Neuronal stem cell (in vitro differentiated cells): ENCODE measurements around the gene ZNF670.

Experiments used
- DNase-seq: peaks from one replicate; pipeline ENCODE4 v3.0.0-alpha.2; 2013; ENCODE audit warnings: low spot score
- H2AFZ ChIP-seq: one replicate; pipeline ENCODE4 v1.6.1; 2013; ENCODE audit warnings: mild to moderate bottlenecking, low read length, inconsistent platforms
- H2AK5ac ChIP-seq: 2 replicates; pipeline ENCODE4 v1.6.1; 2013; ENCODE audit warnings: low read depth, mild to moderate bottlenecking, inconsistent platforms, low read length, moderate library complexity, mixed read lengths
- H2BK120ac ChIP-seq: 2 replicates; pipeline ENCODE4 v1.6.1; 2013; ENCODE audit warnings: low read depth, mild to moderate bottlenecking, inconsistent platforms, low read length, moderate library complexity, mixed read lengths
- H2BK12ac ChIP-seq: one replicate; pipeline ENCODE4 v1.6.1; 2013; ENCODE audit warnings: low read length, inconsistent platforms
- H2BK15ac ChIP-seq: 2 replicates; pipeline ENCODE4 v1.6.1; 2013; ENCODE audit warnings: mild to moderate bottlenecking, low read length, inconsistent platforms, mixed read lengths
- H2BK5ac ChIP-seq: one replicate; pipeline ENCODE4 v1.6.1; 2013; ENCODE audit warnings: inconsistent platforms, mild to moderate bottlenecking, low read length, moderate library complexity
- H3K14ac ChIP-seq: one replicate; pipeline ENCODE4 v1.6.1; 2013; ENCODE audit warnings: low read length, inconsistent platforms
- H3K18ac ChIP-seq: 2 replicates; pipeline ENCODE4 v1.6.1; 2013; ENCODE audit warnings: low read length, inconsistent platforms
- H3K23ac ChIP-seq: 2 replicates; pipeline ENCODE4 v1.6.1; 2013; ENCODE audit warnings: low read depth, mild to moderate bottlenecking, mixed read lengths, low read length, inconsistent platforms; ENCODE audit not compliant: poor library complexity
- H3K27ac ChIP-seq: replicated peaks from 3 replicates; pipeline ENCODE4 v1.5.1; 2013; ENCODE audit warnings: low read length, inconsistent platforms
- H3K27me3 ChIP-seq, 3 experiments: 2 replicates each; pipeline ENCODE4 v1.6.1; 2013; ENCODE audit warnings: low read length in 3 of 3, mild to moderate bottlenecking in 2 of 3, inconsistent platforms in 1 of 3, low read depth in 1 of 3, mixed read lengths in 1 of 3, moderate library complexity in 1 of 3; ENCODE audit not compliant: control insufficient read depth in 3 of 3, insufficient read depth in 3 of 3
- H3K36me3 ChIP-seq, 2 donors: replicated peaks in 1 of 2; 2 replicates each; pipeline ENCODE4 v1.6.1; 2013; ENCODE audit warnings: low read length in 2 of 2; ENCODE audit not compliant: control insufficient read depth in 2 of 2, insufficient read depth in 2 of 2
- H3K4ac ChIP-seq: 2 replicates; pipeline ENCODE4 v1.6.1; 2013; ENCODE audit warnings: inconsistent platforms, mild to moderate bottlenecking, low read length, moderate library complexity
- H3K4me1 ChIP-seq, 2 donors: 1 replicate in 1 of 2; 2 replicates in 1 of 2; pipeline ENCODE4 v1.6.1; 2013; ENCODE audit warnings: low read length in 2 of 2, low read depth in 1 of 2; ENCODE audit not compliant: control insufficient read depth in 2 of 2, insufficient read depth in 1 of 2
- H3K4me2 ChIP-seq: one replicate; pipeline ENCODE4 v1.6.1; 2013; ENCODE audit warnings: mild to moderate bottlenecking, low read length, inconsistent platforms; ENCODE audit not compliant: insufficient read depth, poor library complexity, severe bottlenecking
- H3K4me3 ChIP-seq, 2 donors: 2 replicates each; pipeline ENCODE4 v1.5.1; 2013; ENCODE audit warnings: low read length in 2 of 2, mild to moderate bottlenecking in 2 of 2, inconsistent platforms in 1 of 2, moderate library complexity in 1 of 2
- H3K79me1 ChIP-seq: one replicate; pipeline ENCODE4 v1.6.1; 2013; ENCODE audit warnings: low read depth, mild to moderate bottlenecking, inconsistent platforms, low read length, moderate library complexity
- H3K9ac ChIP-seq: one replicate; pipeline ENCODE4 v1.6.1; 2013; ENCODE audit warnings: mild to moderate bottlenecking, low read depth, low read length, inconsistent platforms; ENCODE audit not compliant: poor library complexity
- H3K9me3 ChIP-seq, 2 donors: replicated peaks in 1 of 2; 2 replicates each; pipeline versions ENCODE3 to v1.6.1; 2013; ENCODE audit warnings: low read length in 2 of 2, mild to moderate bottlenecking in 2 of 2, inconsistent platforms in 1 of 2, low read depth in 1 of 2, mixed read lengths in 1 of 2, moderate library complexity in 1 of 2; ENCODE audit not compliant: control insufficient read depth in 2 of 2, insufficient read depth in 1 of 2
- H4K8ac ChIP-seq: one replicate; pipeline ENCODE4 v1.6.1; 2013; ENCODE audit warnings: low read depth, mild to moderate bottlenecking, inconsistent platforms, low read length, moderate library complexity
- H4K91ac ChIP-seq: one replicate; pipeline ENCODE4 v1.6.1; 2013; ENCODE audit warnings: low read length, low read depth, mild to moderate bottlenecking, inconsistent platforms; ENCODE audit not compliant: poor library complexity
- WGBS, 2 donors: extraction: QIAGEN DNeasy Blood & Tissue Kit; methylation state at CpG; one replicate each; pipeline ENCODE4 v1.1.7; 2013; ENCODE audit warnings: missing lambda C conversion rate in 2 of 2, mixed read lengths in 1 of 2; ENCODE audit not compliant: insufficient read length in 2 of 2, insufficient replicate concordance in 1 of 2; ENCODE audit errors: extremely low coverage in 2 of 2; 5-methylcytosine and 5-hydroxymethylcytosine counted together

The ZNF670 gene

DNA sequence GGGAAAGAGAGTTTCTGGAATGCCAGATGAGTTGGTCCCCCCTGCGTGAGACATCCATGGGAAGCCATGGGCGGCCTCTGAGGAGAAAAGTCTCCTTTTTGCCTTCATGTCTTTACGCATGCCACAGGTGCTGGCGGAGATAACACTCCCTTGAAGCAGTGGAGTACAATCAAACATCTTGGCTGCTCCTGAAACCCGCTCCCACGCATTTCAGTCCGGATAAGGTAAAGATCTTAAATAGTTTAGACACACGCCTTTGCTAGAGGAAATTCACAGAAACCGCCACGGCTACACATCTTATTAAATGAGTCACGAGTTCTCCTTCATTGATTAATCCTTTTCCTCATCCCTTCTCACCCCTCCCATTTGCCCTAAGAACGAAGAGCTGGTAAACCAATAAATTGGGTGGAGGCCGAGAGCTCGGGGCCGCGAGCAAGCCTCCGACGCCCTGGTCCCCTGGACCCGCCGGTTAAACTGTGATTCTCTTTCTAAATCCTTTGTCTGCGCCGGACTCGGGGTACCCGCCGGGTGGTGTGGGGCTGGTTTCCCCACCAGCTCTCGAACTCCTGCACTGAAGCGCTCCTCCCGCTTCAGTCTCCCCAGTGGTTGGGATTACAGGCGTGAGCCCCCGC, 32.1 kb upstream of the ZNF670 start:
- no peak overlapping the region for H2BK5ac ChIP-seq
- H4K91ac ChIP-seq = no peak overlapping the region
- peak overlapping the region; percentile 99 for H3K4me2 ChIP-seq
- H3K14ac ChIP-seq = no peak overlapping the region
- no peak overlapping the region for H2BK120ac ChIP-seq
- WGBS, 2 donors = no CpG with 5 or more reads among the region's 30 CpGs
- peak overlapping the region; percentile 100 for H2AFZ ChIP-seq
- peak overlapping the region; percentile 55 to 88 for H3K4me3 ChIP-seq
- peaks cover 0 to 7% of the 10 kb centered on the region in 2 donors for H3K4me1 ChIP-seq
- H3K36me3 ChIP-seq = no peaks in the 10 kb centered on the region
- no peak overlapping the region for H3K4ac ChIP-seq
- H4K8ac ChIP-seq = no peak overlapping the region
- peak overlapping the region; percentile 96 for H3K23ac ChIP-seq
- peak overlapping the region; percentile 10 for H2AK5ac ChIP-seq
- peak overlapping the region; percentile 99 for H3K18ac ChIP-seq
- DNase-seq = peak; percentile 11
- H3K27me3 ChIP-seq = peaks cover 0 to 10% (median 2%) of the 10 kb centered on the region in 3 experiments
- no peak overlapping the region for H2BK15ac ChIP-seq
- no peak overlapping the region for H3K27ac ChIP-seq
- no peak overlapping the region for H2BK12ac ChIP-seq
- peaks cover 2% of the 10 kb centered on the region for H3K79me1 ChIP-seq
- no peaks in the 10 kb centered on the region for H3K9me3 ChIP-seq
- H3K9ac ChIP-seq = peak overlapping the region; percentile 98

DNA sequence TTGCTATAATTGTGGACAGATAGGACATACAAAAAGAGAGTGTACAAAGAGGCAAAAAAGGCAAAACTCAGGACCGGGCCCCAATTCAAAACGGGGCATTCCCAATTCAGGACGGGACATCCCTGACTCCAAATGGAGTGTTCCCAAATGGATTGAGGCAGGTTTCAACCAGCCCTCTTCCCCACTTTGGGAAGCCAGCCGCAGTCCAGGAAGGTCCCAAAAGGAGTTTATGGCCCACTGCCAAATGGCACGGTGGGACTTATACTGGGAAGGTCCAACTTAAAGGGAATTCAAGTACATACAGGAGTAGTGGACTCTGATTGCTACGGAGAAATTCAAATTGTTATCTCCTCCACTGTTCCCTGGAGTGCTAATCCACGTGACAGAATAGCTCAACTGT, 29.1 kb upstream of the ZNF670 start:
- no peak overlapping the region for H3K18ac ChIP-seq
- H3K14ac ChIP-seq = no peak overlapping the region
- H3K4ac ChIP-seq = no peak overlapping the region
- H3K27me3 ChIP-seq = peaks cover 0 to 4% (median 0%) of the 10 kb centered on the region in 3 experiments
- H3K79me1 ChIP-seq = no peaks in the 10 kb centered on the region
- H2BK120ac ChIP-seq = no peak overlapping the region
- H2AK5ac ChIP-seq = no peak overlapping the region
- no peak overlapping the region for H3K4me3 ChIP-seq
- no CpG with 5 or more reads among the region's 7 CpGs for WGBS, 2 donors
- no peak overlapping the region for H2BK15ac ChIP-seq
- peaks cover 0 to 4% of the 10 kb centered on the region in 2 donors for H3K36me3 ChIP-seq
- peaks cover 2 to 14% of the 10 kb centered on the region in 2 donors for H3K9me3 ChIP-seq
- peaks cover 2 to 7% of the 10 kb centered on the region in 2 donors for H3K4me1 ChIP-seq
- no peak overlapping the region for H3K23ac ChIP-seq
- no peak overlapping the region for H3K27ac ChIP-seq
- no peak overlapping the region for H4K8ac ChIP-seq
- H2AFZ ChIP-seq = no peak overlapping the region
- no peak overlapping the region for H4K91ac ChIP-seq
- no peak overlapping the region for H3K9ac ChIP-seq
- H3K4me2 ChIP-seq = no peak overlapping the region
- no peak overlapping the region for H2BK12ac ChIP-seq
- DNase-seq = no peak
- no peak overlapping the region for H2BK5ac ChIP-seq

DNA sequence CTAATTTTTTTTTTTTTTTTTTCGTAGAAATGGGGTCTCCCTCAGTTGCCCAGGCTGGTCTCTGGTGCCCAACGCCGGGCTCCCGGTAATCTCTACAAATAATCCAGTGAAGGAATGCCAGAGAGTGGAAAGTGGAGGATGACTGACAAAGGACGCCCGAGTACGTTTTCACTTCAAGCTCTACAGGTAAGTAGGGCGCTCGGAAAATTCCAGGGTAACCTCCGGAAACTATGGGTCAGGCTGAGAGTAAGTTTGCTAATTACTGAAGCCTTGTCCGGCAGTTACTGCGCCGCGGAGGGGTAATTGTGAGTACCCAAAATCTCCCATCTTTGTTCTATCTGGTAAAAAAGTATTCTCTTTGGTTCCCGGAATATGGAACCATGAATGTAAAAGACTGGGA, 27.4 kb upstream of the ZNF670 start:
- Histone ChIP-seq H2BK120ac (no peak overlapping the region), H3K4me3 (no peak overlapping the region), H3K27ac (no peak overlapping the region), H2AK5ac (no peak overlapping the region), H2BK12ac (no peak overlapping the region), H3K4ac (no peak overlapping the region), H3K9ac (no peak overlapping the region), H3K27me3 (no peaks in the 10 kb centered on the region), H3K36me3 (peaks cover 5 to 21% of the 10 kb centered on the region in 2 donors), H3K9me3 (peaks cover 8 to 31% of the 10 kb centered on the region in 2 donors), H3K14ac (no peak overlapping the region), H2BK5ac (no peak overlapping the region), H3K4me2 (no peak overlapping the region), H2BK15ac (no peak overlapping the region), H3K18ac (no peak overlapping the region), H3K4me1 (peaks cover 2 to 3% of the 10 kb centered on the region in 2 donors), H3K23ac (no peak overlapping the region), H4K91ac (no peak overlapping the region), H3K79me1 (no peaks in the 10 kb centered on the region), H2AFZ (no peak overlapping the region), H4K8ac (no peak overlapping the region)
- DNase-seq = no peak
- no CpG with 5 or more reads among the region's 15 CpGs for WGBS, 2 donors

DNA sequence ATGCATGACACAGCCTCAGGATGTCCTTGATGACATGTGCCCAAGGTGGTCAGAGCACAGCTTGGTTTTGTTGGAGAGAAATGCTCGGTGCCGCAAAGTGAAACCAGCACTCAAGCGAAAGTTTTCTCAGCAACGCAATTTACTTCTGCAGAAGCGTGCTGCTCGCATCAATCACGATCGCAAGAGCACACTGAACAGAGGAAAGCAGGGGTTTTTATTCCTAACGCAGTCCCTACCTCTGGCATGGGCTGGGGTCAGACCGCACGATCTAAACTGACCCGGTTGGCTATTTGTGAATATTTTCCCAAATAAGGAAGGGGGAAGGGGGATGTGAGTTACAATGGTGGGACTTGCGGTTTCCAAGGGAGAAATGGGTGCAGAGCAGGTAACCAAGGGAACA, 26.4 kb upstream of the ZNF670 start:
- DNase-seq = no peak
- peak overlapping the region in 1 of 2 donors; percentile 77 for H3K4me3 ChIP-seq
- no peak overlapping the region for H3K9ac ChIP-seq
- H3K4ac ChIP-seq = no peak overlapping the region
- H3K4me1 ChIP-seq = peaks cover 0 to 2% of the 10 kb centered on the region in 2 donors
- H3K23ac ChIP-seq = no peak overlapping the region
- H3K36me3 ChIP-seq = peaks cover 14 to 31% of the 10 kb centered on the region in 2 donors
- H2BK12ac ChIP-seq = no peak overlapping the region
- H2BK5ac ChIP-seq = no peak overlapping the region
- no peak overlapping the region for H4K91ac ChIP-seq
- no peak overlapping the region for H2BK15ac ChIP-seq
- H3K27ac ChIP-seq = no peak overlapping the region
- H4K8ac ChIP-seq = no peak overlapping the region
- peak overlapping the region; percentile 74 for H2AFZ ChIP-seq
- H2BK120ac ChIP-seq = no peak overlapping the region
- H3K14ac ChIP-seq = no peak overlapping the region
- H3K4me2 ChIP-seq = no peak overlapping the region
- WGBS, 2 donors = no CpG with 5 or more reads among the region's 13 CpGs
- no peak overlapping the region for H2AK5ac ChIP-seq
- peaks cover 16 to 40% of the 10 kb centered on the region in 2 donors for H3K9me3 ChIP-seq
- no peak overlapping the region for H3K18ac ChIP-seq
- H3K79me1 ChIP-seq = no peaks in the 10 kb centered on the region
- H3K27me3 ChIP-seq = no peaks in the 10 kb centered on the region
